GM18909 (cell line): ENCODE measurements around the gene TAGLN.

Experiments
- ATAC-seq: cut with Tn5 transposase; IDR thresholded peaks from one replicate; pipeline ENCODE4 v1.9.1; 2021; ENCODE audit warnings: mild to moderate bottlenecking; ENCODE audit not compliant: unreplicated experiment, poor library complexity

The TAGLN gene

DNA sequence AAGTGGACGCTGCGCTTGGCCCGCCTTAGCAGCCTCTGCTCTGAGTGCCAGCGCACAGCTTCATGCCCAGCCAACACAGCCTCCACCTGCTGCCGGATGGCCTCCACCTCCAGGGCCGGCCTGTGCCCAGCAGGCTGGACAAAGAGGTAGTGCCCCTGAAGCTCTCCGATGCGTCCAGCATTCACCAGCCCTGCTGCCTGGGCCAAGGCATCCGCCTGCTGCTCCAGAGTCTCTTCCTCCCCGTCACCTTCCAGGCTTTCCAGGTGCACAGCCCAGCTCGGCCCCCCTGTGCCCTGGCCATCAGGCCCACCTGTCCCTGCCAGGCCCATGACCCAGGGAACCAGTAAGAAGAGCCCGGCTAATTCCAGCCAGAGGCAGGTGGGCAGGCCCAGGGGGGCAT, 30.2 kb downstream of the TAGLN start:
- no peak for ATAC-seq

DNA sequence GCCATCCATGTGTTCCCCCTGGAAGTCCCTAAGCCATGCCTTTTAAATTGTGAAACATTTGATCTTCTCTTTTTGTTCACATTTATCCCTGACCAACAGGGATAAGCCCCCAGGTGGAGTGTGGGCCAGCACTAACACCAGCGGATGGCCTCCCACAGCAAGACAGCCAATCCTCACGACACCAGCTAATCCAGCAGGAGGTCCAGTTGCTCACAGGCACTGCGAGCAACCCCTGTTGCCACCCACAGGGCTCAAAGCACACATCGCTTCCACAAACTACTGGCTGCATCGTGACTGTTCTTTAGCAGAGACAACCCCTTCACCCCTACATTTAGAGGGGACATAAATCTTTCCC, 30.7 kb downstream of the TAGLN start:
- ATAC-seq = no peak

DNA sequence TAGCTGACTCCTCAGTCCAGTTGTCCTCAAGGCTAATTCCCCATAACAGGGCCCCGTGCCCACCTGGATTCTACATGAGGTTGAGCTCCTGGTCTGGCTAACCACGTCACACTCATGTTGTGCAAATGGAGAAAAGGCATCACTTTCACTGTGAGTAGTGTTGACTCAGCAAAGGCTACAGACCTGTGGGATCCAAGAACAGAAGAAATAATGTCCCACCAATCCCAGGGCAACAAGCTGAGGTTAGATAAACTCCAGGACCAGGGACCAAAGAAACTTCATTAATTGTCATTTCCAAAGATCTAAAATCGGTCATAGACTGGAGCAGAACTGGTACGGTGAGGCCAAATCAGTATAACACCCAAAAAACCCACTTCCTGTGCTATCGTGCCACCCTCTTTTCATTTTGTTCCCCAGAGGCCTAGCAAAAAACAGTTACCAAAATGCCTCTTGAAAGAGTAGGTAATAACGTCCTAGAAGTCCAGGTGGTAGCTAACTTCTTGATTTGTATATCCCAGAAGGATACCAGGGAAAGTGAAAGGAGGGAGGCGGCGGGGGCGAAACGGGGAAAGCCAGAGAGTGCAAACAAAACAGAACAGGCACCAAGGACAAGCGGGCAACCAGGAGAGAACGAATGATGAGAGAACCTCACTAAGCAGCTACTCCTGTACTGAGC, 31.3 kb downstream of the TAGLN start:
- ATAC-seq = peak; percentile 32

DNA sequence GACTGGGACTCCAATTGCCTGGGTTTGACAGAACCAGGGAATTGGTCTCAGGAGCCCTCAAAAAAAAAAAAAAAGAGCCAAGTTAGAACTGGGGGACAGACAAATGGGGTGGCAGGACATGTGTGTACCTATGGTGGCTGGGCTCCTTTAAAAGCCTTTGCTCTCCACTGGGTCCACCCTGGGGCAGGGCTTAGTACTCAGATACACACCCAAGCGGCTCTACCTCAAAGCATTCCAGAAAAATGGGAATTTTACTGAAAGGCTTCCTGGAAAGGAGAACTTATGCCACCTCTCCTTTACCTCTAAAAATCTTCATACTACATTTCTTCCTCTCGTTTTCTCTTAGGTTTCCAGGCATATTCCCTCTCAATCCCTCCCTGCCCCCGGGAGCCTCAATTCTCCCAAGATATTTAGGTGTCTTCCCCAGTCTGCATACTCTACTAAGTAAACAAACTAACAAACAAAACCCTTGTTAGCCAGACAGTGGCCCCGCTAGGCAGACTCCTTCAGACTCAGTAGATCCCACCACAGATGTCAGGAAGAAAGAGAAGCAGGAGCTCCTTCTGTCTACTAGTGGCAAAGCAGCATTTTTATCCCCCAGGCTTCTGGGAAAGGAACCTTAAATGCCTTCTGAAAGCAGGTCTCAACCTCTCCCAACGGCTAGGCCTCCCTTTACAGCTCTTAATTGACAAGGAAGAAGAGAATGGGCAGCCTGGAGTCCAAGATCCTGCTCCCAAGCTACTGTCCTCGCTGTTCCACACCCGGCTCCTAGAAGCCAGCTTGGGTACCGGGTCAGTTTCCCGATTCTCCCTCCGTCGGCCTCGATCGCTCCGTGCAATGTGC, 32.0 kb downstream of the TAGLN start:
- ATAC-seq = no peak

DNA sequence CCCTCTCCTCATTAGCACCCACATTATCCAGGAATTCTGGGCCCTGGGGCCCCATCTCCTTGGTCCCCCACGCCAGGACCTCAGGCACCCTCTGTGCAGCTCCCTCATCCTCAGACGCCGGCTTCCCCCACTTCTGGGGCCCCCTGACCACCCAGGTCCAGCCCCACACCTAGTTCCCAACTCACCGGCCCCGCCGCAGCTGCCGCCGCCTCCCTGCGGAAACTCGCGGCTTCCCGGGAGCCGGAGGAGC, 32.6 kb downstream of the TAGLN start, which contains the start of gene PCSK7:
TSS of gene PCSK7 (minus strand) at position 232 of the 250 bp plus-strand sequence. CDS start 2,229 bp downstream, outside the sequence.
- no peak for ATAC-seq

DNA sequence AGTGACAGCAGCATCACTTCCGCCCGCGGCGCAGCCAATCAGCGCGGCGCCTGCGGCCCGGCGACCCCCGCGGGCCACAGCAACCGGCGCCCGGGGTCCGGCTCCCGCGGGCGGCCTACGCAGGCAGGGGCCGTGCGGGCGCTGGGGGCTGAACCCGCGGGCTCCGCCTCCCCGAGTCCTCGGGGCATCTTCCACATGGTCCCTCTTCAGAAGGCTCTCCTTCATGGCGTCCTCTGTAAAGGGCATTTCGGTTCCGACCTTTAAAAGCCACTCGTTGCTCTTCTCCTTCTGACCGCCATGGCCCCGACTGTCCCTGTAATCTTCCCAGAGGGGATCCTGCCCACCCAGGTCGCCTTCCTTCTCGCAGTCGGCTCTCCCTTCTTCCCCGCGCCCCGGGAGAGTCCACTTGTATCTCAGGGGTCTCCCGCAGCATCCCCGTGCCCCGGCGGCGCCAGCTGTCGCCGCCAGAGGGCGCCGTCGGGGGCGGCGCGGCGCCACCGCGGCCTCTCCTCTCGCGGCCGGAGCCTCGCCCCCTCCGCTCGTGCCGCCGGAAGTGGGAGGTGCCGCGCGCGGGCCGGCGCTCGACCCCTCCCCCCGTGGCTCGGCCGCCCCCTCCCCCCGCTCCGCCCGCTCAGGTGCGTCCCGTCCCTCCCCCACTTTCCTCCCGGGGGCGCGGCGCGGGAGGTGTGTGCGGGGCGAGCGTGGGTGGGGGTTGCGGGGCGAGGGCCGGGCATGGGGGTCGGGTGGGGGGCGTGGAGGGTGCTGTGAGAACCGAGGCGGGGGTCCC, 33.1 kb downstream of the TAGLN start, which contains the start of gene RNF214:
TSS of gene RNF214 (plus strand) at position 580 of the 787 bp plus-strand sequence. CDS start 1,602 bp downstream, outside the sequence.
- ATAC-seq = peak; percentile 78

DNA sequence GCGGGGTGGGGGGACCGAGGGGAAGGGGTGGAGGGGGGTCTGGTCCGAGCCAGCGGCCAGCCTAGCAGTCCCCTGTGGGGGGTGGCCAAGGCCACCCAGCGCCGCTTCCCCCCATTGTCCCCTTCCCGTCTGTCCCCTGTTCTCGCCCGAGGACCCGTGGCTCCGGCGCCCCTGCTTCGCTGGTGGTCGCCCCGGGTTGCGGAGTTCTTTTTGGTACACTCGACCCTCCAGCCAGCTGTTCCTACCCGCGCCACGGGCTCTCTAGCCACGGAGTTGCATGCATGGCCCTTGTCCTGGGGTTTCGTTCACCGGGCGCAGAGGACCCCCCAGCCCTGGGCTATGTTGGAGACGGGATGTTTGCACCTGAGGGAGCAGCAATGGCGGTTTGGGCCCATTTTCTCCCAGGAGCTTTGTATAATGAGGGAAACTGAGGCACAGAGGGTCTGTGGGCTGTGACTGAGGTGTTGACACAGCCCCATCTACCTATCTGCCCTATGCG, 33.8 kb downstream of the TAGLN start:
- ATAC-seq = no peak

DNA sequence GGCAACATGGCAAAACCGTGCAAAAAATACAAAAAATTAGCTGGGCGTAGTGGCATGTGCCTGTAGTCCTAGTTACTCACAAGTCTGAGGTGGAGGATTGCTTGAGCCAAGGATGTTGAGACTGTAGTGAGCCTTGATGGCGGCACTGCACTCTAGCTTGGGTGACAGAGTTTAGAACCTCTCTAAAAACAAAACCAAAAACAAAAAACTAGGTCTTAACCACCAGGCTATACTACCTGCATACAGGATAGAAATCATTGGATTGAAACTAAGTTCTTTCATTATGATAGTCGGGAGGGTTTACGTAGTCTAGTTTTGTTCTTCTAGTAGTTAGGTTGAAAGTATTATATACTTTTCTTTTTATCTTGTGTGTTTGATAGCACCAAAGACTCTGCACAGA, 39.1 kb downstream of the TAGLN start:
- ATAC-seq = no peak

DNA sequence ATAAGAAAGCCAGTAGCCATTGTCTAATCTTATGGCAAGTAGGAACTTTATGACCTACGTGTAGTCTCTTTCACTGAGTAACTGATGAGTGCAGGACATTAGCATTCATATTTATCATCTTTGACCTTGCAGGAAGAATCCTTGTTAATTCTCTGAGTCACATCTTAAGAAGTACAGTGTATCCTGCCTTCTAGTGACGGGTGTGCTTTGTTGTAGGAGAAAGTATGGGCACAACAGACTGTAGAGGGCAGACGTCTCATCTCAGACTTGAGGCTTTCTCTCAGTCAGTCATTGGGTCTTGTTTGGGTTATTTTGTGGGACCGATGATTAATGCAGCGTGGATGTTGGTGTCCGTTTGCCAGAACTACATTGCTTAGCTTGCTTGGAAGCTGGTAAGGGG, 40.1 kb downstream of the TAGLN start:
- ATAC-seq = no peak

DNA sequence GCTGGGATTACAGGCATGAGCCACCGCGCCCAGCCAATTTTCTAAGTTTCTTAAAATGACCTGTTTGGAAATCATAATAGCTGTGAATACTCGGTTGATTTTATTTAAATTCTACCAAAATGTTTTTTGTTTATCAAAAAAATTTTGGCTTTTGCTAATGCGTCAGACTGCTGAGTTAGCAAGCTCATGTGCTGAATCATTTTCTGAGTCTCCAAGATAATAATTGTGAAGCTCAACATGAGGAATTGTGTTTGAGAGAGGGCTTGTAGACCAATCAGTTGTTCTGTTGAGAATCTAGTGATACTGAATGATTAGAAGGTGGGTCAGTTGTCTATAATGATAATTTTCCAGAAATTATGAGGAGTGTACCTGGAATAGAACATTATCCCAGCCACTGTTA, 49.2 kb downstream of the TAGLN start:
- no peak for ATAC-seq

DNA sequence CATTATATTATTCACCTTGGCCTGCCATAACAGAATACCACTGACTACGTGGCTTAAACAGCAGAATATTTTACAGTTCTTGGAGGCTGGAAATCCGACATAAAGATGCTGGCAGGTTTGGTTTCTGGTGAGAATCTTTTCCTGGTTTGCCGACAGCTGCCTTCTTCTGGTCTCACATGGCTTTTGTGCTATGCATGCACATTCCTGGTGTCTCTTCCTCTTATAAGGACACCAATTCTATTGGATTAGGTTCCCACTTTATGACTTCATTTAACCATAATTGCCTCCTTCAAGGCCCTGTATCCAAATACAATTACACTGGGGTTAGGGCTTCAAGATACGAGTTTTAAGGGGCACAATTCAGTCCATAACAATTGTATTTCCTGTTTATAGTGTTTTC, 50.4 kb downstream of the TAGLN start:
- no peak for ATAC-seq

DNA sequence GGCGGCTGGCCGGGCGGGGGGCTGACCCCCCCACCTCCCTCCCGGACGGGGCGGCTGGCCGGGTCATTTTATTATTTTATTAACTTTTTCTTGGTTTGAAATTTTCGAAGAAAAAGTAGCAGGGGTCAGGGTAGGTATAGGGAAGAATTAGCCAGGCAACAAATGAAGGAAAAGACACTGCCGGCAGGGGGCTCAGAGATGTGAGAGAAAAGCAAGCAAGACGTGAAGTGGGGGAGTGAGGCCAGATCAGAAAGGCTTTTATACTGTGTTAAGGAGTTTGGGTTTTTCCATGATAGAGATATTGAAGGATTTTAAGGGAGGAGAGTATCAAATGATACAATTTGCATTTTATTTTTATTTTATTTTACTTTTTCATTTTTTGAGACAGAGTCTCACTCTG, 52.3 kb downstream of the TAGLN start:
- ATAC-seq = no peak

DNA sequence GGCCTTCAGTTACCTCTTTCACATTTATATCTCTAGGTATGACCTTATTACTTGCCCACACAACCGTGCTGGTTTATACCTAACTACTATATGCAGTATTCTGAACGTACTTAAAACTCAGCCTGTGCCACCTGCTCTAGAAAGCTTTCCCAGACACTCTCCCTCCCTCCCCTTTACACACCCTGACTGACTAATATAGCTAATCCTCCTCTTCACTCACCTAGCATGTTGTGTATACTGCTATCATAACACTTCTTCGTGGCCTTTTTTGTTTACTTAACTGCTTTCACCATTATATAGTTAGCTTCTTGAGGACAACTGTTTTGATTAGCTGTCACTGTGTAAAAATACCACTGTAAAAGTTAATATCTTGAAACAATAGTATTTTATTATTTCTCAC, 56.8 kb downstream of the TAGLN start:
- no peak for ATAC-seq

DNA sequence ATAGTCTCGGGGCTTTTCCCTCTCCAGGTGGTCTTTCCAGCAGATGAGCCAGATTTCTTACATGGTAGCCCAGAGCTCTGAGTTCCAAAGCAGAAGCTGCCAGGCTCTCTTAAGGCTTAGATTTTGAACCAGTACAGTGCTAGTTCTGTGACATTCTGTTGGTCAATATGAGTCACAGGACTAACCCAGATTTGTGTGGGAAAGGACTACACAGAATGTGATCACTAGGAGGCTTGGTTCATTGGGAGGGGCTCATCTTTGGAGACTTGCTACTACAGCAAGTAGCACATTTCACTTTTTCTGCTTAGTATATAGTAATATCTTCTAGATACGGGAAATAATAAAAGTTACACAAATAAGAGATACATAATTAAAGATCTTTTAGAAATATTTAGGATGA, 57.4 kb downstream of the TAGLN start:
- no peak for ATAC-seq
